Peyer's patch (tissue), 4 donors: ENCODE measurements around the gene EFS. TPM values are rescaled to one million over a fixed set of nuclear protein-coding genes. Genes with fewer than 3 reads are reported as not detected.

Source experiments
- DNase-seq, 3 donors: peaks; one replicate each; pipeline ENCODE4 v3.0.0-alpha.2; 2017 to 2019
- H3K27ac ChIP-seq, 4 donors: fragments of 200-600 bp; sonication (generic); one replicate each; pipeline ENCODE4 v1.5.1; 2016 to 2019
- H3K27me3 ChIP-seq, 2 donors: fragments of 200-600 bp; sonication (generic); one replicate each; pipeline ENCODE4 v1.5.1; 2019
- H3K36me3 ChIP-seq, 3 donors: fragments of 200-600 bp; sonication (generic); one replicate each; pipeline ENCODE4 v1.5.1; 2016 to 2019
- H3K4me1 ChIP-seq, 4 donors: fragments of 200-600 bp; sonication (generic); one replicate each; pipeline ENCODE4 v1.5.1; 2016 to 2019
- H3K4me3 ChIP-seq, 4 donors: fragments of 200-600 bp; sonication (generic); 1 replicate in 3 of 4; 2 replicates in 1 of 4; pipeline ENCODE4 v1.5.1; 2016 to 2019; ENCODE audit warnings: mild to moderate bottlenecking in 1 of 4
- H3K9me3 ChIP-seq, 4 donors: fragments of 200-600 bp; sonication (generic); one replicate each; pipeline ENCODE4 v1.5.1; 2016 to 2019; ENCODE audit warnings: mild to moderate bottlenecking in 1 of 4
- POLR2A ChIP-seq, 2 donors: fragments of 450-650 bp; IDR thresholded peaks; one replicate each; pipeline ENCODE4 v1.5.1; 2017; ENCODE audit warnings: antibody characterized with exemption in 2 of 2, mild to moderate bottlenecking in 2 of 2, moderate library complexity in 2 of 2
- small RNA-seq, 2 donors: library from RNA; depleted of rRNA; stranded (forward); fragments of <200 nt; gene quantifications; one replicate each; pipeline ENCODE3, GENCODE V24; 2016
- total RNA-seq, 4 donors: library from RNA; depleted of rRNA; stranded (reverse); fragments of >200 nt; gene quantifications; one replicate each; pipeline ENCODE4 v1.1.0, GENCODE V29; 2016
- TF ChIP-seq, protein P1 (sequence below), 6 experiments: fragments of 450-650 bp in 4 of 6; fragments of 200-600 bp in 2 of 6; sonication (generic) in 1 of 6; IDR thresholded peaks; one replicate each; pipeline ENCODE4 v1.5.1; 2017 to 2019; ENCODE audit warnings: antibody characterized with exemption in 6 of 6, mild to moderate bottlenecking in 3 of 6, moderate library complexity in 1 of 6

Gene EFS
- total RNA-seq, 4 donors from 2014 or later, result 2.1 to 4.4 (median 4.1) TPM; not detected in 1

DNA sequence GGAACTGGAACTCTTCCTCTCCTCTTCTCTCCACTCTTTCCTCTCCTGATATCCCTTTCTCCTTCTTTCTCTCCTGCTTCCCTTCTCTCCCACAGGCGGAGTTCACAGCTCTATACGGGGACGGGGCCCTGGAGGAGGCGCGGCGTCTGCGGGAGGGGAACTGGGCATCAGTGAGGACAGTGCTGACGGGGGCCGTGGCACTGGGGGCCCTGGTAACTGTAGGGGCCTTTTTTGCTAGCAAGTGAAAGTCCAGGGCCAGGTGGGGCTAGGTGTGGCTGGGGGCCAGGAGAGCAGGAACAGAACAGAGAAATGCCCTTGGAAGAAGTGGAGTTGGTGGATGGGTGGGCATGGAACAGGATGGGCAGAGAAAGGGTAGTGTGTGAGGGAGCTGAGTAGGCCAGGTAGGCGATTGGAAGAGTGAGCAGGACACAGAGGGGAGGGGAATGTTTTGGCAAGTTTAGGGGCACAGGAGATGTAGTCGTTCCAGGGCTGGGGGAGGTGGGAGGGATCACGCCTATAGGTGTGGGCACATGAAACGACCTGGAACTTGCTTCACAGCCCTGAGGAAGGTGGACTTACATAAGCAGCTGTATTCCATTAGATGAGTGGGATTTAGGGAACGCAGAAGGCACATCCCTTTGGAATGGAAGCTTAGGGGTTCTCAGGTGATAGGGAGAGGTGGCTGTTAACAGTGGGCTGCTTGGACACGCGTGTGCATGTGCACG, 56.1 kb downstream of the EFS start:
- Histone ChIP-seq H3K4me1 (peaks cover 0 to 37% (median 4%) of the 10 kb centered on the region in 4 donors), H3K27me3 (no peaks in the 10 kb centered on the region), H3K9me3 (no peaks in the 10 kb centered on the region), H3K27ac (no peak overlapping the region), H3K36me3 (peaks cover 0 to 36% (median 0%) of the 10 kb centered on the region in 3 donors), H3K4me3 (peak overlapping the region in 1 of 4 donors; percentile 69)
- TF ChIP-seq, protein P1, sequence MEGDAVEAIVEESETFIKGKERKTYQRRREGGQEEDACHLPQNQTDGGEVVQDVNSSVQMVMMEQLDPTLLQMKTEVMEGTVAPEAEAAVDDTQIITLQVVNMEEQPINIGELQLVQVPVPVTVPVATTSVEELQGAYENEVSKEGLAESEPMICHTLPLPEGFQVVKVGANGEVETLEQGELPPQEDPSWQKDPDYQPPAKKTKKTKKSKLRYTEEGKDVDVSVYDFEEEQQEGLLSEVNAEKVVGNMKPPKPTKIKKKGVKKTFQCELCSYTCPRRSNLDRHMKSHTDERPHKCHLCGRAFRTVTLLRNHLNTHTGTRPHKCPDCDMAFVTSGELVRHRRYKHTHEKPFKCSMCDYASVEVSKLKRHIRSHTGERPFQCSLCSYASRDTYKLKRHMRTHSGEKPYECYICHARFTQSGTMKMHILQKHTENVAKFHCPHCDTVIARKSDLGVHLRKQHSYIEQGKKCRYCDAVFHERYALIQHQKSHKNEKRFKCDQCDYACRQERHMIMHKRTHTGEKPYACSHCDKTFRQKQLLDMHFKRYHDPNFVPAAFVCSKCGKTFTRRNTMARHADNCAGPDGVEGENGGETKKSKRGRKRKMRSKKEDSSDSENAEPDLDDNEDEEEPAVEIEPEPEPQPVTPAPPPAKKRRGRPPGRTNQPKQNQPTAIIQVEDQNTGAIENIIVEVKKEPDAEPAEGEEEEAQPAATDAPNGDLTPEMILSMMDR (IDR thresholded peaks at IDR 0.05), result no peak
- no peak for TF ChIP-seq POLR2A (IDR thresholded peaks at IDR 0.05)
- DNase-seq, result no peak

DNA sequence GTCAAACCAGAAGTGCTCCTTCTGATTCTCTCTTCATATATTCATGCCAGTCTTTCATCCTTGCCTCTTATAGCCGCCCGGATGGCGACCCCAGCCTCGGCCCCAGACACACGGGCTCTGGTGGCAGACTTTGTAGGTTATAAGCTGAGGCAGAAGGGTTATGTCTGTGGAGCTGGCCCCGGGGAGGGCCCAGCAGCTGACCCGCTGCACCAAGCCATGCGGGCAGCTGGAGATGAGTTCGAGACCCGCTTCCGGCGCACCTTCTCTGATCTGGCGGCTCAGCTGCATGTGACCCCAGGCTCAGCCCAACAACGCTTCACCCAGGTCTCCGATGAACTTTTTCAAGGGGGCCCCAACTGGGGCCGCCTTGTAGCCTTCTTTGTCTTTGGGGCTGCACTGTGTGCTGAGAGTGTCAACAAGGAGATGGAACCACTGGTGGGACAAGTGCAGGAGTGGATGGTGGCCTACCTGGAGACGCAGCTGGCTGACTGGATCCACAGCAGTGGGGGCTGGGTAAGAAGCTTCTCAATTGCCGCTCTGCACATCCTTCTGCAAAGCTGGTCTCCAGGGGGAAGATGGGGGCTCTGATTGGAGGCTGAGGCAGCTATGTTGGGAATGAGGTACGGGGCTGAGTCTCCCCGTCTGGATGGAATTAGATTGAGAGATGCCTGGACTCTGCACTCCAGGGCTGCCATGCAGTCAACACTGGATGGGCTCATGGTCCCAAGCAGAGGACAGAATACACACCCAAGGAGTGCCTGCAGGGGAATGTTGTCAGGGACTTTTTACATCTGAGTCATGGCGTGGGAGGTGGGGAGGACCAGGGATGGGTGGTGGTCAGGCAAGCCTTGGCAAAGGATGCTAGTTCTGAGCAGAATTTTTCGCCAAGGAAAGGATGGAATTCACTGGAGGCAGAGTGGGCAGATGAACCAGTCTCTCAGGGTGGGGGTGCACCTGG, 57.0 kb downstream of the EFS start:
- no peaks in the 10 kb centered on the region for H3K27me3 ChIP-seq
- TF ChIP-seq POLR2A (IDR thresholded peaks at IDR 0.05), result no peak
- TF ChIP-seq, protein P1 (IDR thresholded peaks at IDR 0.05), result no peak

DNA sequence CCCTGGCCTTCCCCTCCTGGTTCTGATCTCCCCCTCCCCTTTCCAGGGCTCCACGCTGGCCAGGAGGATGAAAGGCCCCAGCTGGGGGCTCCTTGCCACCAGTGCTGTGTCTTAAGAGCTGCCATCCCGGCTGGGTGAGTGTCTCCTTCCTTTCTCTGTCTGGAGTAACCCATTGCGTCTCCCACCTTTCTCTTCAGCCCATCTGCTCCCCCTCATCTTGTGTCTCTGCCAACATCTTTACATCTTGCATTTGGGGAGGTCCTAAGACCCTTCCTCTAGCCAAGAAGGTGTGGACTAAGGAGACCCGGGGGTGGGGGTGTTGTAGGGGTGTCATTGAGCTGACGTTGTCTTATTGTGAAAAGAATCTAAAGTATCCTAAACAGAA, 57.8 kb downstream of the EFS start:
- no peak for TF ChIP-seq POLR2A (IDR thresholded peaks at IDR 0.05)
- TF ChIP-seq, protein P1 (IDR thresholded peaks at IDR 0.05), result no peak
- Histone ChIP-seq H3K9me3 (no peaks in the 10 kb centered on the region), H3K27ac (peak overlapping the region; percentile 77 to 89 (median 85)), H3K4me1 (peaks cover 0 to 37% (median 4%) of the 10 kb centered on the region in 4 donors), H3K27me3 (no peaks in the 10 kb centered on the region), H3K4me3 (peak overlapping the region; percentile 53 to 75 (median 62)), H3K36me3 (peaks cover 0 to 36% (median 0%) of the 10 kb centered on the region in 3 donors)
- DNase-seq, result no peak

More for the DNA sequence above, 57.0 kb downstream of the EFS start:
- no peak for DNase-seq
- Histone ChIP-seq H3K9me3 (no peaks in the 10 kb centered on the region), H3K27ac (no peak overlapping the region), H3K36me3 (peaks cover 0 to 36% (median 0%) of the 10 kb centered on the region in 3 donors), H3K4me3 (peak overlapping the region in 2 of 4 donors; percentile 69 to 75), H3K4me1 (peaks cover 0 to 37% (median 4%) of the 10 kb centered on the region in 4 donors)

DNA sequence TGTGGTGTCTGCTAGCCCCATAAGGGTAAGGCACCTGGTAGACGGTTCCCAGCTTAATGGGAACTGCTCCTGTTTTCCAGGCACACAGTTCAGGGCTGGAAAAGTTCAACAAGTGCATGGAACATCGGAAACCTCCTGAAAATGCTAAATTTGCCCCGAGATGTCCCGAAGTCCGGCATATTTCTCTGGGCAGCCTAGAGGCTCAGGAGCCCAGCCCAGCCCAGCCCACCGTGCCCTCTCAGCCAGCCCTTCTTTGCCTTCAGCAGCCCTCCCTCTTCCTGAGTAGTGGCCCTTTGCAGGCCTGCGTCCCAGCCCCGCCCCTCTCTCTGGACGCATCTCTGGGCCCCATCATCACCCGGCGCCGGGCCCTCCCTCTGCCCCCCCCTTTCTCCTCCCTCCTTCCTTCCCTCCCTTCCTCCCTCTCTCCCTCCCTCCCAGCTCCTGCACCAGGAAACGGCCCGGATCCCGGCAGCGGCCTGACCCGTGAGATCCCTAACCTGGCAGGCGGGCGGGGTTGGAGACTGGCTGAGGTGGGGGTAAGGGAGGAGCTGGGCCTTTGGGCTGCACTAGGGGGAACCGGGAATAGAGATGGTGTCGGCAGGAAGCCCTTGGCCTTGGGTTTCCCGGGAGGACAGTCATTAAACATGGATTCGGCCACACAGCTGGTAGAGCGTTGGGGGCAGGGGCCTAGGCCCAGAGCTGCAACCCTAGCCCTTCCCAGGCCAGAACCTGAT, 58.4 kb downstream of the EFS start, which contains the start of gene BCL2L2:
Gene BCL2L2, plus strand, starts transcription at position 422 of the 734 bp plus-strand sequence. CDS start 935 bp downstream, outside the sequence.
- peak; percentile 78 to 95 (median 93) for DNase-seq
- H3K36me3 ChIP-seq, result peaks cover 0 to 36% (median 0%) of the 10 kb centered on the region in 3 donors
- no peaks in the 10 kb centered on the region for H3K27me3 ChIP-seq
- TF ChIP-seq, protein P1 (IDR thresholded peaks at IDR 0.05), result no peak
- peak; percentile 57 to 81 for TF ChIP-seq POLR2A (IDR thresholded peaks at IDR 0.05)
- peak within 1 kb of the TSS; percentile 77 to 89 (median 85) for H3K27ac ChIP-seq
- H3K4me1 ChIP-seq, result peaks cover 0 to 37% (median 4%) of the 10 kb centered on the region in 4 donors
- H3K9me3 ChIP-seq, result no peaks in the 10 kb centered on the region
- H3K4me3 ChIP-seq, result peak within 1 kb of the TSS; percentile 53 to 75 (median 62)

Small RNA genes within 50 kb of the gene (small RNA-seq; reads per million reads assigned to genes)
- 0 reads per million in 2 donors for gene MIR208A

Other genes with a start within 250 kb of the EFS start
- not detected for gene CEBPE, start 245.9 kb downstream of the EFS start, total RNA-seq
- gene SLC7A8, start 181.5 kb downstream of the EFS start, total RNA-seq, result 10 to 100 TPM; 21.8 to 56.9 (median 35.0) TPM
- gene RNF212B, start 127.2 kb downstream of the EFS start, total RNA-seq, result not detected
- gene HOMEZ, start 79.0 kb downstream of the EFS start, total RNA-seq, result 10 to 100 TPM; 10.5 to 23.9 (median 15.0) TPM
- 10 to 100 TPM; 16.5 to 39.2 (median 21.4) TPM for gene PPP1R3E, start 62.3 kb downstream of the EFS start, total RNA-seq
- gene BCL2L2, start 58.3 kb downstream of the EFS start, total RNA-seq, result 10 to 100 TPM; 29.9 to 43.1 (median 32.0) TPM
- 100 to 1,000 TPM in 3 of 4 donors, 10 to 100 TPM in 1; 79.3 to 149 (median 116) TPM for gene PABPN1, start 43.7 kb downstream of the EFS start, total RNA-seq
- 10 to 100 TPM in 1 of 4 donors, 1 to 10 TPM in 3; 1.6 to 19.0 (median 5.2) TPM for gene SLC22A17, start 12.3 kb downstream of the EFS start, total RNA-seq
- gene IL25, start 7.6 kb upstream of the EFS start, total RNA-seq, result not detected
- gene CMTM5, start 11.9 kb upstream of the EFS start, total RNA-seq, result not detected
- not detected for gene MYH6, start 43.1 kb upstream of the EFS start, total RNA-seq
- gene MYH7, start 70.5 kb upstream of the EFS start, total RNA-seq, result under 1 TPM in 3 of 4 donors, not detected in 1; 0.18 to 0.40 (median 0.19) TPM
- 10 to 100 TPM; 25.5 to 61.9 (median 35.4) TPM for gene NGDN, start 104.5 kb upstream of the EFS start, total RNA-seq
- gene ZFHX2, start 186.6 kb upstream of the EFS start, total RNA-seq, result 1 to 10 TPM in 2 of 4 donors, under 1 TPM in 2; 0.53 to 7.4 (median 1.0) TPM
- 10 to 100 TPM; 23.3 to 48.5 (median 37.6) TPM for gene THTPA, start 191.1 kb upstream of the EFS start, total RNA-seq
- gene AP1G2, start 202.6 kb upstream of the EFS start, total RNA-seq, result 100 to 1,000 TPM; 175 to 369 (median 341) TPM
- 1 to 10 TPM in 2 of 4 donors, under 1 TPM in 1, not detected in 1; 0.85 to 8.3 (median 1.5) TPM for gene JPH4, start 213.6 kb upstream of the EFS start, total RNA-seq